ENCODE results near the gene METAP2.

Gene METAP2

DNA sequence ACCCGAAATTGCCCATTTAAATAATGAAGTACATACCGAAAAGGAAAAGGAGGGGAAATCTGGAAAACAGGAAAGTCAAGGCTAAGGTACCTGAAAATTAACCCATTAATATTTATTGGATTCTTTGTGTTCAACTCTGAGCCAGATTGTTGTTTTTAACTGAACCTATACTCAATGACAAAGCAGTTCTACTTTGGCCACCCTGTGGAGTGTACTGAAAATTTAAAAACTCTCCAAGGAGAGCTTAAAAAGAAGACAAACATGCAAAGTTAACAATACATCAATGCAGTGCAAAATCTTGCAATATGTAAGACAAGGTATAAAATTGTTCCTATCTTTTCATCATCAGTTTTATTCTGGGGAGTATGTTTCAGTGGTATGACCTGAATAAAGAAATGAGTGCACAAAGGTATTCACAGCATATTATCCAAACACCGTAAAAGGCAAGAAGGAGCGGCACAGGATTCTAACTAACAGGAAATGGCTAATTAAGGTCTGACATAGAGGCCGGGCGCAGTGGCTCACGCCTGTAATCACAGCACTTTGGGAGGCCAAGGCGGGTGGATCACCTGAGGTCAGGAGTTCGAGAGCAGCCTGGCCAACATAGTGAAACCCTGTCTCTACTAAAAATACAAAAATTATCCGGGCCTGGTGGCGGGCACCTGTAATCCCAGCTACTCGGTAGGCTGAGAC is 75.6 kb downstream of the METAP2 start:
- no peak overlapping the region for H3K27ac ChIP-seq
- no peak for TF ChIP-seq ZFX (IDR thresholded peaks at IDR 0.05; ENCODE audit: borderline replicate concordance)
- TF ChIP-seq, protein P1, sequence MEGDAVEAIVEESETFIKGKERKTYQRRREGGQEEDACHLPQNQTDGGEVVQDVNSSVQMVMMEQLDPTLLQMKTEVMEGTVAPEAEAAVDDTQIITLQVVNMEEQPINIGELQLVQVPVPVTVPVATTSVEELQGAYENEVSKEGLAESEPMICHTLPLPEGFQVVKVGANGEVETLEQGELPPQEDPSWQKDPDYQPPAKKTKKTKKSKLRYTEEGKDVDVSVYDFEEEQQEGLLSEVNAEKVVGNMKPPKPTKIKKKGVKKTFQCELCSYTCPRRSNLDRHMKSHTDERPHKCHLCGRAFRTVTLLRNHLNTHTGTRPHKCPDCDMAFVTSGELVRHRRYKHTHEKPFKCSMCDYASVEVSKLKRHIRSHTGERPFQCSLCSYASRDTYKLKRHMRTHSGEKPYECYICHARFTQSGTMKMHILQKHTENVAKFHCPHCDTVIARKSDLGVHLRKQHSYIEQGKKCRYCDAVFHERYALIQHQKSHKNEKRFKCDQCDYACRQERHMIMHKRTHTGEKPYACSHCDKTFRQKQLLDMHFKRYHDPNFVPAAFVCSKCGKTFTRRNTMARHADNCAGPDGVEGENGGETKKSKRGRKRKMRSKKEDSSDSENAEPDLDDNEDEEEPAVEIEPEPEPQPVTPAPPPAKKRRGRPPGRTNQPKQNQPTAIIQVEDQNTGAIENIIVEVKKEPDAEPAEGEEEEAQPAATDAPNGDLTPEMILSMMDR (IDR thresholded peaks at IDR 0.05) = no peak

DNA sequence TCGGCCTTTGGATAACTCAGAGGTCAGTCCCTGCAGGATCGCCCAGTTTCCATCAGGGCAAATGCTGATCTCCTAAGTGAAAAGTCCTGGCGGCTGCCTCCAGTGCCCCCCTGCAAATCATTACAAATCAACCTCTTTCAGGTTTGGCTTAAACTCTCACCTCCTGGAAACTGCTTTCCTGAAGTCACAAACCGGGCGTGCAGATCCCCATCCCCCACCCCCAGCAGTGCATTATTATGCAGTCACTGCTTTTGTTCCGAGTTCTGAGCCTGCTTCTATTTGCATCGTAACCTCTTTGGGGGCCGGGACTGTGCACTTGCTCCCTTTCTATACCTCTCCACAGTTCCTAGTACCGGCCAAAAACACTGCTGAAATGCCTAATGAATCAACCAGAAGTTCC is 77.4 kb downstream of the METAP2 start, which contains the start of gene USP44:
Gene USP44, minus strand, starts transcription at position 172 of the 400 bp plus-strand sequence. CDS start 17,220 bp downstream, outside the sequence.
- no peak within 1 kb of the TSS for H3K27ac ChIP-seq
- no peak for TF ChIP-seq ZFX (IDR thresholded peaks at IDR 0.05; ENCODE audit: borderline replicate concordance)
- TF ChIP-seq, protein P1 (IDR thresholded peaks at IDR 0.05) = no peak

DNA sequence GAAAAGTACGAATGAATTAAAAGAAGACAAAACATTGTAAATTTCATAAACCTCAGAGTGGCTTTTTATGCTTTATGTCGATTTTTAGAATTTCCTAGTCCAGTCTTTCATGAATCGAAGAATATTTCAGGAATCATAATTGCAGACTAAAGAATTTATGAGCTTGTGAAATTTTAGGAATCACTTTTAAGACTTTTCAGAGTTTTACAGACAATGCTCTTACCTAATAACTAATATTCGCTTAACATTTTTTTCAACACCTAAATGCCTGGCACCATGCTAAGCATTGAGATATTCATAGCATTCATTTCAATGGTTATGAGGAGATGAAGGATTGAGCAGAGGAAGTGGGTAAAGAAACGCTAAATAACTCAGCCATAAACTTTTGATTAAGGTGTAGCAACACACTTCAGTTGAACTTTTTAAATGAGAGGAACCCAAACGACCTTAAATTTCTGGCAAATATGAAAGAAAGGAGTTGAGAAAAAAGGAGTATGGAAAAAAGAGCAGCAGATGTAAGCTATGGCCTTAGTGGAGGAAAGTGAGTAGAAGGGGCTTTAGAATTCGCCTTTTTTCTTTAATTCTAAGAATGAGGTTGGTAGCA is 78.1 kb downstream of the METAP2 start:
- H3K27ac ChIP-seq = no peak overlapping the region
- TF ChIP-seq ZFX (IDR thresholded peaks at IDR 0.05; ENCODE audit: borderline replicate concordance) = no peak
- TF ChIP-seq, protein P1 (IDR thresholded peaks at IDR 0.05) = no peak

DNA sequence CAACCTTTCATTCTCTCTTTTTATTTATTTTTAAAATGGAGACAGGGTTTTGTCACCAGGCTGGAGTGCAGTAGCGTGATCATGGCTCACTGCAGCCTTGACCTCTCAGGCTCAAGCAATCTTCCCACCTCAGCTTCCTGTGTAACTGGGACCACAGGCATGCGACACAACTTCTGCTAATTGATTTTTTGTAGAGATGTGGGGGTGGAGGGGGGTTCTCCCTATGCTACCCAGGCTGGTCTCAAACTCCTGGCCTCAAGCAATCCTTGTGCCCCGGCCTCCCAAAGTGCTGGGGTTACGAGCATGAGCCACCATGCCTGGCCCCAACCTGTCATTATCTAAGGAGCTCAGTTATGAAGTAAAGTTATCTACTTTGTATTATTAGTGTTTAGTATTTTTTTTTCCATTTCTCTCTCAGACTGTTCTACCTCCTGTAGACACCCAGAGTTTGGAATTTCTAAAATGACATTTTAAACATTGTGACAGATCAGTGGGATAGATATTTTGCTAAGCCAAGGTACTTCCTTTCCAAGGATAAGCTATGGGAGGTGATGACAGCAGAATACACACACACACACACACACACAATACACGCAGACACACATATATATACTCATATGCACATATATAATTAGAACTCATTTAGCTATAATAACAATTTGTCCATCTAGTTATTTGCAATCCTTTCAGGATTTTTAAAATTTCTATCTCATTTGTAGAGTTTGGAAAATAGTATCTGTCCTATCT is 79.4 kb downstream of the METAP2 start:
- H3K27ac ChIP-seq = no peak overlapping the region
- TF ChIP-seq, protein P1 (IDR thresholded peaks at IDR 0.05) = no peak
- no peak for TF ChIP-seq ZFX (IDR thresholded peaks at IDR 0.05; ENCODE audit: borderline replicate concordance)

DNA sequence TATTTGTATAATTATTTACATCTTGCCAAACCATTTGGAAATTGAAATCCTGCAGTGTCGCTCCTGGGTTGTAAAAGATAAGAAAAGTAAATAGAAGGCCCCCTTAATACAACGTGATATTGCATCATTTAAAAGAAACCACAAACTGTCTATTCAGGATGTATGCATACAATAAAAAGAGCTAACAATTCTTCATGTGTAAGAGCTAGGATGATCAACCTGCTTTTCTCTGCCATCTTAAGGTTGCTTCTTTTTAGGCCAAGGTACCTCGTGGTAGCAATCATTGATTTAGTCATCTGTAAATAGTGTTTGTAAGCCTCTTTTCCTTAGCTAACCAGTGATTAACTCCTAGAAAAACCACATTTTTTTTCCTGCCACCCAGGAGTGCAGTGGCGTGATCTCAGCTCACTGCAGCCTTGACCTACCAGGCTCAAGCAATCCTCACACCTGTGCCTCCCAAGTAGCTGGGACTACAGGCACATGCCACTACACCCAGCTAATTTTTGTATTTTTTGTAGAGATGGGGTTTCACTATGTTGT is 80.7 kb downstream of the METAP2 start:
- TF ChIP-seq, protein P1 (IDR thresholded peaks at IDR 0.05) = no peak
- TF ChIP-seq ZFX (IDR thresholded peaks at IDR 0.05; ENCODE audit: borderline replicate concordance) = no peak
- H3K27ac ChIP-seq = no peak overlapping the region

DNA sequence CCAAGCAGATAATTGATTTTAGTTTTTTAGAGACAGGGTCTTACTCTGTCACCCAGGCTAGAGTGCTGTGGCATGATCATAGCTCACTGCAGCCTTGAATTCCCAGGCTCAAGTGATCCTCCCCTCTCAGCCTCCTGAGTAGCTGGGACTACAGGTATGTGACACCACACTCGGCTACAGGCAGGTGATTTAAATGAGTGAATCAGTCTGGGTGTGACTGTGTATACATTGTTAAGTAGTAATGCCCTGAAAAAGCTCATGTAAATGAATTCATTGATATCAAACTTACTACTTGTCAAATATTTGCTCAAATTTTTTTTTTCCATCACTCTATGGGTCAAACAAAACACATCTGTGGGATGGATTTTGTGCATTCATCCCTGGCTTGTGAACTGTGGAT is 83.7 kb downstream of the METAP2 start:
- H3K27ac ChIP-seq = no peak overlapping the region
- TF ChIP-seq ZFX (IDR thresholded peaks at IDR 0.05; ENCODE audit: borderline replicate concordance) = no peak
- TF ChIP-seq, protein P1 (IDR thresholded peaks at IDR 0.05) = no peak

All from 22Rv1 (cell line).